WTC11 (cell line): ENCODE measurements around the gene PBX3. TPM values are rescaled to one million over a fixed set of nuclear protein-coding genes. Genes with fewer than 3 reads are reported as not detected.

Experiments used
- ATAC-seq: fragments of 200-7000 bp; cut with Tn5 transposase; 2 replicates; pipeline ENCODE4 v1.10.0; 2021; ENCODE audit warnings: mild to moderate bottlenecking, moderate library complexity
- CTCF ChIA-PET: fragments of 300-600 bp; sonication (Branson Sonifier 250); formaldehyde crosslinking; loops from one replicate; lab custom pipeline; 2021; ENCODE audit warnings: antibody characterized with exemption; lab: Charles Lee
- POLR2A ChIA-PET: fragments of 350-600 bp; sonication (Branson Sonifier 250); formaldehyde crosslinking; loops from one replicate; lab custom pipeline; 2021; ENCODE audit warnings: antibody characterized with exemption; lab: Charles Lee
- DNase-seq: peaks from one replicate; pipeline ENCODE4 v3.0.0; 2021; ENCODE audit warnings: low spot score
- H3K27ac Mint-ChIP-seq: 2 replicates; pipeline ENCODE4 v1.8.0; 2021; ENCODE audit warnings: mixed read lengths
- H3K27me3 Mint-ChIP-seq: 2 replicates; pipeline ENCODE4 v1.8.0; 2021; ENCODE audit warnings: low read depth, mild to moderate bottlenecking, moderate library complexity, mixed read lengths
- H3K36me3 Mint-ChIP-seq: 2 replicates; pipeline ENCODE4 v1.8.0; 2021; ENCODE audit warnings: mixed read lengths
- H3K4me1 Mint-ChIP-seq: 2 replicates; pipeline ENCODE4 v1.8.0; 2022; ENCODE audit warnings: mixed read lengths
- H3K4me3 Mint-ChIP-seq: 2 replicates; pipeline ENCODE4 v1.8.0; 2021; ENCODE audit warnings: mild to moderate bottlenecking, moderate library complexity, mixed read lengths
- H3K9me3 Mint-ChIP-seq: 2 replicates; pipeline ENCODE4 v1.8.0; 2021; ENCODE audit warnings: mixed read lengths
- ESRRA ChIP-seq: sonication (generic); formaldehyde crosslinking; IDR thresholded peaks from 2 replicates; pipeline ENCODE4 v1.8.1; 2022; ENCODE audit warnings: mild to moderate bottlenecking, missing genetic modification reagents, borderline replicate concordance
- FOXK1 ChIP-seq: sonication (generic); formaldehyde crosslinking; IDR thresholded peaks from 2 replicates; pipeline ENCODE4 v1.8.0; 2022; ENCODE audit warnings: mild to moderate bottlenecking, moderate library complexity, missing genetic modification reagents
- GABPB1 ChIP-seq: sonication (generic); formaldehyde crosslinking; IDR thresholded peaks from 2 replicates; pipeline ENCODE4 v1.8.1; 2023; ENCODE audit warnings: mild to moderate bottlenecking, missing genetic modification reagents
- GTF2I ChIP-seq: fragments of 250-450 bp; sonication (Bioruptor Pico); conservative IDR thresholded peaks from 2 replicates; pipeline ENCODE4 v1.4.0; 2021; ENCODE audit warnings: mild to moderate bottlenecking
- NR2C2 ChIP-seq: sonication (generic); formaldehyde crosslinking; IDR thresholded peaks from 2 replicates; pipeline ENCODE4 v1.8.0; 2022; ENCODE audit warnings: mild to moderate bottlenecking, missing genetic modification reagents
- RELA ChIP-seq: sonication (generic); formaldehyde crosslinking; IDR thresholded peaks from 2 replicates; pipeline ENCODE4 v1.8.1; 2022; ENCODE audit warnings: missing genetic modification reagents, mild to moderate bottlenecking, borderline replicate concordance
- SMAD3 ChIP-seq: sonication (generic); formaldehyde crosslinking; IDR thresholded peaks from 2 replicates; pipeline ENCODE4 v1.8.0; 2022; ENCODE audit warnings: missing genetic modification reagents, mild to moderate bottlenecking, borderline replicate concordance
- SOX15 ChIP-seq: fragments of 250-450 bp; sonication (Bioruptor Pico); IDR thresholded peaks from 2 replicates; pipeline ENCODE4 v1.9.0; 2021; ENCODE audit warnings: mild to moderate bottlenecking
- ZNF121 ChIP-seq: sonication (generic); formaldehyde crosslinking; IDR thresholded peaks from 2 replicates; pipeline ENCODE4 v1.8.0; 2023; ENCODE audit warnings: missing genetic modification reagents
- ZNF423 ChIP-seq: fragments of 250-450 bp; sonication (Bioruptor Pico); IDR thresholded peaks from 2 replicates; pipeline ENCODE4 v2.1.2; 2022; ENCODE audit warnings: mild to moderate bottlenecking, moderate library complexity
- ZNF671 ChIP-seq: fragments of 250-450 bp; sonication (Bioruptor Pico); IDR thresholded peaks from 2 replicates; pipeline ENCODE4 v1.8.0; 2021; ENCODE audit warnings: mild to moderate bottlenecking
- total RNA-seq: library from RNA; stranded (reverse); gene quantifications from 3 replicates; pipeline ENCODE4 v1.2.3, GENCODE V29; 2021
- TF ChIP-seq, protein P1 (sequence below): sonication (generic); formaldehyde crosslinking; IDR thresholded peaks from 2 replicates; pipeline ENCODE4 v1.8.0; 2023; ENCODE audit warnings: mild to moderate bottlenecking, missing genetic modification reagents
- TF ChIP-seq, protein P2 (sequence below): sonication (generic); formaldehyde crosslinking; IDR thresholded peaks from 2 replicates; pipeline ENCODE4 v1.8.1; 2022; ENCODE audit warnings: missing genetic modification reagents, borderline replicate concordance
- TF ChIP-seq, protein P3 (sequence below): fragments of 250-450 bp; sonication (Bioruptor Pico); IDR thresholded peaks from 2 replicates; pipeline ENCODE4 v1.9.0; 2021; ENCODE audit warnings: mild to moderate bottlenecking, borderline replicate concordance
- TF ChIP-seq, protein P4 (sequence below): sonication (generic); formaldehyde crosslinking; IDR thresholded peaks from 2 replicates; pipeline ENCODE4 v1.8.1; 2023; ENCODE audit warnings: mild to moderate bottlenecking, moderate library complexity, missing genetic modification reagents
- TF ChIP-seq, protein P5 (sequence below): sonication (generic); formaldehyde crosslinking; IDR thresholded peaks from 2 replicates; pipeline ENCODE4 v1.8.1; 2023; ENCODE audit warnings: mild to moderate bottlenecking, missing genetic modification reagents
- TF ChIP-seq, protein P6 (sequence below): sonication (generic); formaldehyde crosslinking; IDR thresholded peaks from 2 replicates; pipeline ENCODE4 v1.8.0; 2023; ENCODE audit warnings: missing genetic modification reagents, mild to moderate bottlenecking, borderline replicate concordance

PBX3 gene
- total RNA-seq, 1 experiment from 2014 or later: 48.5 TPM

DNA sequence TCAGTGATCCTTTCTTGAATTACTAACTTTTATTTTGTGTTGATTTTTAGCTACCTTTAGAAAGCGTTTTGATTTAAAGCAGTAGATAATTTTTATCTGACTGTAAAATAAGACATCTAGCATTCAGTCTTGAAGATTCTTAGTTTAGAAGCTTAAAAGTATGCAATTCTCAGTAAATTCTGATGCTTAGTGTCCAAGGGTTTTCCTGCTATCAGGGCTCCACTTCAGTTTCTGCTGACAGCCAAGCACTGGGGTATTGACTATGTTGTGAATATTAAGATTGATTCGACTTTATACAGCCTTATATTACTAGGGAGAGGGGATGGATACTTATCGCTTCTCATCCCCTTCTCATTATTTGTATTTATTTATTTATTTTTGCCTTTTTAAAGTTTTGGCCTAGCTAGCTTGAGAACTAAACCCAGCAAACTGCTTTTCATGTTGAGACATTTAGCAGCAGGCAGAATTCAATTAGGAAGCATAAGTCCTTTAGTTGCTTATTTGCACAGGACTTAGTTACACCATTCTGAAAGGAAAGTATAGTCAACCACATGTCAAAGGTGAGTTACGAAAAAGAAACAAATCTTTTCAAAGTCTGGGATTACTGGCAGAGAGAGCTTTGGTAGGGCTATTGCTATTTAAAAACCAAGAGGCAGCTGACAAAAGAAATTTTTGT, 2.9 kb downstream of the PBX3 start:
- CTCF ChIA-PET: interaction anchor here (0.6 to 0.7 kb wide), 2 partner anchors 8 to 711 kb away, joined by 3 read pairs; no protein-coding TSS in a partner anchor
- TF ChIP-seq ZNF423 (CRISPR knock-in tag): no peak
- TF ChIP-seq RELA (CRISPR knock-in tag): no peak
- no peak for TF ChIP-seq NR2C2 (CRISPR knock-in tag)
- TF ChIP-seq, protein P1, sequence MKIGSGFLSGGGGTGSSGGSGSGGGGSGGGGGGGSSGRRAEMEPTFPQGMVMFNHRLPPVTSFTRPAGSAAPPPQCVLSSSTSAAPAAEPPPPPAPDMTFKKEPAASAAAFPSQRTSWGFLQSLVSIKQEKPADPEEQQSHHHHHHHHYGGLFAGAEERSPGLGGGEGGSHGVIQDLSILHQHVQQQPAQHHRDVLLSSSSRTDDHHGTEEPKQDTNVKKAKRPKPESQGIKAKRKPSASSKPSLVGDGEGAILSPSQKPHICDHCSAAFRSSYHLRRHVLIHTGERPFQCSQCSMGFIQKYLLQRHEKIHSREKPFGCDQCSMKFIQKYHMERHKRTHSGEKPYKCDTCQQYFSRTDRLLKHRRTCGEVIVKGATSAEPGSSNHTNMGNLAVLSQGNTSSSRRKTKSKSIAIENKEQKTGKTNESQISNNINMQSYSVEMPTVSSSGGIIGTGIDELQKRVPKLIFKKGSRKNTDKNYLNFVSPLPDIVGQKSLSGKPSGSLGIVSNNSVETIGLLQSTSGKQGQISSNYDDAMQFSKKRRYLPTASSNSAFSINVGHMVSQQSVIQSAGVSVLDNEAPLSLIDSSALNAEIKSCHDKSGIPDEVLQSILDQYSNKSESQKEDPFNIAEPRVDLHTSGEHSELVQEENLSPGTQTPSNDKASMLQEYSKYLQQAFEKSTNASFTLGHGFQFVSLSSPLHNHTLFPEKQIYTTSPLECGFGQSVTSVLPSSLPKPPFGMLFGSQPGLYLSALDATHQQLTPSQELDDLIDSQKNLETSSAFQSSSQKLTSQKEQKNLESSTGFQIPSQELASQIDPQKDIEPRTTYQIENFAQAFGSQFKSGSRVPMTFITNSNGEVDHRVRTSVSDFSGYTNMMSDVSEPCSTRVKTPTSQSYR (CRISPR knock-in tag): no peak
- TF ChIP-seq GABPB1 (CRISPR knock-in tag): no peak
- TF ChIP-seq, protein P2, sequence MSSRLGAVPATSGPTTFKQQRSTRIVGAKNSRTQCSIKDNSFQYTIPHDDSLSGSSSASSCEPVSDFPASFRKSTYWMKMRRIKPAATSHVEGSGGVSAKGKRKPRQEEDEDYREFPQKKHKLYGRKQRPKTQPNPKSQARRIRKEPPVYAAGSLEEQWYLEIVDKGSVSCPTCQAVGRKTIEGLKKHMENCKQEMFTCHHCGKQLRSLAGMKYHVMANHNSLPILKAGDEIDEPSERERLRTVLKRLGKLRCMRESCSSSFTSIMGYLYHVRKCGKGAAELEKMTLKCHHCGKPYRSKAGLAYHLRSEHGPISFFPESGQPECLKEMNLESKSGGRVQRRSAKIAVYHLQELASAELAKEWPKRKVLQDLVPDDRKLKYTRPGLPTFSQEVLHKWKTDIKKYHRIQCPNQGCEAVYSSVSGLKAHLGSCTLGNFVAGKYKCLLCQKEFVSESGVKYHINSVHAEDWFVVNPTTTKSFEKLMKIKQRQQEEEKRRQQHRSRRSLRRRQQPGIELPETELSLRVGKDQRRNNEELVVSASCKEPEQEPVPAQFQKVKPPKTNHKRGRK: no peak
- TF ChIP-seq GTF2I: no peak
- TF ChIP-seq, protein P3, sequence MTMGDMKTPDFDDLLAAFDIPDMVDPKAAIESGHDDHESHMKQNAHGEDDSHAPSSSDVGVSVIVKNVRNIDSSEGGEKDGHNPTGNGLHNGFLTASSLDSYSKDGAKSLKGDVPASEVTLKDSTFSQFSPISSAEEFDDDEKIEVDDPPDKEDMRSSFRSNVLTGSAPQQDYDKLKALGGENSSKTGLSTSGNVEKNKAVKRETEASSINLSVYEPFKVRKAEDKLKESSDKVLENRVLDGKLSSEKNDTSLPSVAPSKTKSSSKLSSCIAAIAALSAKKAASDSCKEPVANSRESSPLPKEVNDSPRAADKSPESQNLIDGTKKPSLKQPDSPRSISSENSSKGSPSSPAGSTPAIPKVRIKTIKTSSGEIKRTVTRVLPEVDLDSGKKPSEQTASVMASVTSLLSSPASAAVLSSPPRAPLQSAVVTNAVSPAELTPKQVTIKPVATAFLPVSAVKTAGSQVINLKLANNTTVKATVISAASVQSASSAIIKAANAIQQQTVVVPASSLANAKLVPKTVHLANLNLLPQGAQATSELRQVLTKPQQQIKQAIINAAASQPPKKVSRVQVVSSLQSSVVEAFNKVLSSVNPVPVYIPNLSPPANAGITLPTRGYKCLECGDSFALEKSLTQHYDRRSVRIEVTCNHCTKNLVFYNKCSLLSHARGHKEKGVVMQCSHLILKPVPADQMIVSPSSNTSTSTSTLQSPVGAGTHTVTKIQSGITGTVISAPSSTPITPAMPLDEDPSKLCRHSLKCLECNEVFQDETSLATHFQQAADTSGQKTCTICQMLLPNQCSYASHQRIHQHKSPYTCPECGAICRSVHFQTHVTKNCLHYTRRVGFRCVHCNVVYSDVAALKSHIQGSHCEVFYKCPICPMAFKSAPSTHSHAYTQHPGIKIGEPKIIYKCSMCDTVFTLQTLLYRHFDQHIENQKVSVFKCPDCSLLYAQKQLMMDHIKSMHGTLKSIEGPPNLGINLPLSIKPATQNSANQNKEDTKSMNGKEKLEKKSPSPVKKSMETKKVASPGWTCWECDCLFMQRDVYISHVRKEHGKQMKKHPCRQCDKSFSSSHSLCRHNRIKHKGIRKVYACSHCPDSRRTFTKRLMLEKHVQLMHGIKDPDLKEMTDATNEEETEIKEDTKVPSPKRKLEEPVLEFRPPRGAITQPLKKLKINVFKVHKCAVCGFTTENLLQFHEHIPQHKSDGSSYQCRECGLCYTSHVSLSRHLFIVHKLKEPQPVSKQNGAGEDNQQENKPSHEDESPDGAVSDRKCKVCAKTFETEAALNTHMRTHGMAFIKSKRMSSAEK (CRISPR knock-in tag): no peak
- no peak for TF ChIP-seq SOX15
- TF ChIP-seq FOXK1 (CRISPR knock-in tag): no peak
- no peak for TF ChIP-seq ZNF121 (CRISPR knock-in tag)
- no peak for TF ChIP-seq ZNF671 (CRISPR knock-in tag)
- Mint-ChIP-seq H3K27ac (no peak overlapping the region), H3K4me1 (peaks cover 68% of the 10 kb centered on the region), H3K27me3 (peaks cover 7% of the 10 kb centered on the region), H3K36me3 (peaks cover 8% of the 10 kb centered on the region), H3K9me3 (no peaks in the 10 kb centered on the region), H3K4me3 (peak overlapping the region; percentile 89)
- ATAC-seq: no peak
- POLR2A ChIA-PET: interaction anchor here (1.0 kb wide), 1 partner anchor 43 kb away, joined by 3 read pairs; the partner anchor contains the start of gene MAPKAP1
- no peak for DNase-seq

DNA sequence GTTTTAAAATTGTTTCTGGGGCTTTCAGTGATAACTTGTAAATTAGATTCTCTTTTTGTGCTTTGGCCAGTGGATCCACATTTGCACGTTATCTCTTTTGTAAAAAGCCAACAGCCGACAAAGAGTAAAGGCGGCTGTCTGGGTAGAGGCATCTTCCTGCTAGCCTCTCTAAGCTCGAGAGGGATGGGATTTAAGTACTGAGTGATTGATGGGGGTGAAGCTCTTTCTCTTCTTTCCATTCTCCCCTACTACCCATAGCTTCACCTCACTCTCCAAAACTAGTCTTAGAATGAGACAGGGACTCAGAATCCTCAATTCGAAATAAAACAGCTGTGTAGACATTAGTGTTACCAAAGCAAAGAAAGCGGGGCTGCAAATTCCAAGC, 3.4 kb downstream of the PBX3 start:
- no peak for DNase-seq
- peak overlapping the region; percentile 89 for H3K4me3 Mint-ChIP-seq
- peaks cover 1% of the 10 kb centered on the region for H3K27me3 Mint-ChIP-seq
- TF ChIP-seq, protein P4, sequence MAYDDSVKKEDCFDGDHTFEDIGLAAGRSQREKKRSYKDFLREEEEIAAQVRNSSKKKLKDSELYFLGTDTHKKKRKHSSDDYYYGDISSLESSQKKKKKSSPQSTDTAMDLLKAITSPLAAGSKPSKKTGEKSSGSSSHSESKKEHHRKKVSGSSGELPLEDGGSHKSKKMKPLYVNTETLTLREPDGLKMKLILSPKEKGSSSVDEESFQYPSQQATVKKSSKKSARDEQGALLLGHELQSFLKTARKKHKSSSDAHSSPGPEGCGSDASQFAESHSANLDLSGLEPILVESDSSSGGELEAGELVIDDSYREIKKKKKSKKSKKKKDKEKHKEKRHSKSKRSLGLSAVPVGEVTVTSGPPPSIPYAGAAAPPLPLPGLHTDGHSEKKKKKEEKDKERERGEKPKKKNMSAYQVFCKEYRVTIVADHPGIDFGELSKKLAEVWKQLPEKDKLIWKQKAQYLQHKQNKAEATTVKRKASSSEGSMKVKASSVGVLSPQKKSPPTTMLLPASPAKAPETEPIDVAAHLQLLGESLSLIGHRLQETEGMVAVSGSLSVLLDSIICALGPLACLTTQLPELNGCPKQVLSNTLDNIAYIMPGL (CRISPR knock-in tag): no peak
- no peak for TF ChIP-seq ESRRA (CRISPR knock-in tag)
- TF ChIP-seq SMAD3 (CRISPR knock-in tag): no peak
- TF ChIP-seq, protein P5, sequence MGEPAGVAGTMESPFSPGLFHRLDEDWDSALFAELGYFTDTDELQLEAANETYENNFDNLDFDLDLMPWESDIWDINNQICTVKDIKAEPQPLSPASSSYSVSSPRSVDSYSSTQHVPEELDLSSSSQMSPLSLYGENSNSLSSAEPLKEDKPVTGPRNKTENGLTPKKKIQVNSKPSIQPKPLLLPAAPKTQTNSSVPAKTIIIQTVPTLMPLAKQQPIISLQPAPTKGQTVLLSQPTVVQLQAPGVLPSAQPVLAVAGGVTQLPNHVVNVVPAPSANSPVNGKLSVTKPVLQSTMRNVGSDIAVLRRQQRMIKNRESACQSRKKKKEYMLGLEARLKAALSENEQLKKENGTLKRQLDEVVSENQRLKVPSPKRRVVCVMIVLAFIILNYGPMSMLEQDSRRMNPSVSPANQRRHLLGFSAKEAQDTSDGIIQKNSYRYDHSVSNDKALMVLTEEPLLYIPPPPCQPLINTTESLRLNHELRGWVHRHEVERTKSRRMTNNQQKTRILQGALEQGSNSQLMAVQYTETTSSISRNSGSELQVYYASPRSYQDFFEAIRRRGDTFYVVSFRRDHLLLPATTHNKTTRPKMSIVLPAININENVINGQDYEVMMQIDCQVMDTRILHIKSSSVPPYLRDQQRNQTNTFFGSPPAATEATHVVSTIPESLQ (CRISPR knock-in tag): no peak
- TF ChIP-seq, protein P6, sequence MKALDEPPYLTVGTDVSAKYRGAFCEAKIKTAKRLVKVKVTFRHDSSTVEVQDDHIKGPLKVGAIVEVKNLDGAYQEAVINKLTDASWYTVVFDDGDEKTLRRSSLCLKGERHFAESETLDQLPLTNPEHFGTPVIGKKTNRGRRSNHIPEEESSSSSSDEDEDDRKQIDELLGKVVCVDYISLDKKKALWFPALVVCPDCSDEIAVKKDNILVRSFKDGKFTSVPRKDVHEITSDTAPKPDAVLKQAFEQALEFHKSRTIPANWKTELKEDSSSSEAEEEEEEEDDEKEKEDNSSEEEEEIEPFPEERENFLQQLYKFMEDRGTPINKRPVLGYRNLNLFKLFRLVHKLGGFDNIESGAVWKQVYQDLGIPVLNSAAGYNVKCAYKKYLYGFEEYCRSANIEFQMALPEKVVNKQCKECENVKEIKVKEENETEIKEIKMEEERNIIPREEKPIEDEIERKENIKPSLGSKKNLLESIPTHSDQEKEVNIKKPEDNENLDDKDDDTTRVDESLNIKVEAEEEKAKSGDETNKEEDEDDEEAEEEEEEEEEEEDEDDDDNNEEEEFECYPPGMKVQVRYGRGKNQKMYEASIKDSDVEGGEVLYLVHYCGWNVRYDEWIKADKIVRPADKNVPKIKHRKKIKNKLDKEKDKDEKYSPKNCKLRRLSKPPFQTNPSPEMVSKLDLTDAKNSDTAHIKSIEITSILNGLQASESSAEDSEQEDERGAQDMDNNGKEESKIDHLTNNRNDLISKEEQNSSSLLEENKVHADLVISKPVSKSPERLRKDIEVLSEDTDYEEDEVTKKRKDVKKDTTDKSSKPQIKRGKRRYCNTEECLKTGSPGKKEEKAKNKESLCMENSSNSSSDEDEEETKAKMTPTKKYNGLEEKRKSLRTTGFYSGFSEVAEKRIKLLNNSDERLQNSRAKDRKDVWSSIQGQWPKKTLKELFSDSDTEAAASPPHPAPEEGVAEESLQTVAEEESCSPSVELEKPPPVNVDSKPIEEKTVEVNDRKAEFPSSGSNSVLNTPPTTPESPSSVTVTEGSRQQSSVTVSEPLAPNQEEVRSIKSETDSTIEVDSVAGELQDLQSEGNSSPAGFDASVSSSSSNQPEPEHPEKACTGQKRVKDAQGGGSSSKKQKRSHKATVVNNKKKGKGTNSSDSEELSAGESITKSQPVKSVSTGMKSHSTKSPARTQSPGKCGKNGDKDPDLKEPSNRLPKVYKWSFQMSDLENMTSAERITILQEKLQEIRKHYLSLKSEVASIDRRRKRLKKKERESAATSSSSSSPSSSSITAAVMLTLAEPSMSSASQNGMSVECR (CRISPR knock-in tag): no peak

More for the DNA sequence above, 3.4 kb downstream of the PBX3 start:
- H3K36me3 Mint-ChIP-seq: peaks cover 8% of the 10 kb centered on the region
- CTCF ChIA-PET: interaction anchor here (0.6 to 0.7 kb wide), 2 partner anchors 8 to 711 kb away, joined by 3 read pairs; no protein-coding TSS in a partner anchor
- POLR2A ChIA-PET: interaction anchor here (1.0 kb wide), 1 partner anchor 44 kb away, joined by 3 read pairs; the partner anchor contains the start of gene MAPKAP1
- ATAC-seq: no peak
- no peaks in the 10 kb centered on the region for H3K9me3 Mint-ChIP-seq
- peak overlapping the region; percentile 9; the same call in 1 of the 2 replicates for H3K27ac Mint-ChIP-seq
- peaks cover 68% of the 10 kb centered on the region for H3K4me1 Mint-ChIP-seq
